CD4-positive, alpha-beta T cell treated with Interleukin-6 for 4 hours (primary cell): ENCODE results near the gene B3GAT3.
A peak's percentile ranks its signal among the peaks of the same experiment; 100 is the strongest.
"Not testable (repeated sequence)": the region's sequence is repeated elsewhere in the genome, so short reads cannot be mapped to it uniquely, and the experiment has no call there.

Experiments used
- DNase-seq: peaks from one replicate; pipeline ENCODE4 v3.0.0-alpha.2; 2020; ENCODE audit warnings: mixed read lengths

The B3GAT3 gene

GRCh38 chr11:62645946-62646824 is 24.4 kb upstream of the B3GAT3 start, which contains the start of gene GANAB:
Gene GANAB (minus strand): TSS chr11:62646613. CDS start chr11:62646599, 14 bp downstream.
- peak; percentile 100 for DNase-seq

GRCh38 chr11:62645671-62645945 is 23.8 kb upstream of the B3GAT3 start:
- no peak for DNase-seq

GRCh38 chr11:62644220-62644619 is 22.4 kb upstream of the B3GAT3 start:
- no peak for DNase-seq

DNA sequence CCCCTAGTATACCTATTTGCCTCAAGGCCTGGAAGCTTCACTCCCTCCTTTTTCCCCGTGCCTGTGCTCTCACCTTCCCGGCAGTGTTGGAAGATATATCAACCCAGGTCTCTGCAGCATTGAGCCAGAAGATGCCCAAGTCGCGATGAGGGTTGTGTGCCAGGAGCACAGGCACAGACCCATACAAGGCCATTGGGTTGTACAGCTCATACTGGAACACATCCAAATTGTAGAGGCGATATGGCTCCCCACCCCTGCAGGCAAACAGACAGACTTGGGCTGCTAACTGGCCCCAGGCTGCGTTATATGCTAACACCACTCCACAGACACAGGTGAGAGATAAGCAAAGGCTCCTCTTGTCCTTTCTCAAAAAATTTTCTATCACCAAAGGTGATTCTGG is 10.7 kb upstream of the B3GAT3 start:
- DNase-seq = no peak

- no peak for DNase-seq
Observed at GRCh38 chr11:62627713-62628112, 5.9 kb upstream of the B3GAT3 start.

DNA sequence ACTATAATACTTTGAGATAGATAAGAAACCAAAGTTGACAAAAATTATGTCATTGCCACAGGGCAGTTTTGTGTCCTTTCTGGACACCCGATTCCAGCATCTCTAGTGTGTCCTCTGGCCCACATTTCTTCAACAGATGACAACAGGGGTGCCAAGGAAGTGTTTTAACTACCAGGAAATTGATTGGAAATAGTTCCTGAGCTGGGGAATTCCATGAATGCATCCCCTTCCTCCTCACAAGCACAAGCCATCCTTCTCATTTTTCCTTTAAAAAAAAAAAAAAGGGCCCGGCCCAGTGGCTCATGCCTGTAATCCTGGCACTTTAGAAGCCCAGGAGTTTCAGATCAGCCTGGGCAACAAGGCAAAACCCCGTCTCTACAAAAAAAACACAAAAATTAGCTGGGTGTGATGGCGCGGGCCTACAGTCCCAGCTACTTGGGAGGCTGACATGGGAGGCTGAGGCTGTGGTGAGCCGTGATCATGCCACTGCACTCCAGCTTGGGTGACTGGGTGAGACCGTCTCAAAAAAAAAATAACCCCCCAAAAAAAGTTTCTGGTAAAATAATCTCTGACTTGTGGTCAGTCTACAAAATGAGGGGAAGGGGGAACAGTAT is 797 bp upstream of the B3GAT3 start:
- DNase-seq = no peak

- DNase-seq = no peak
Observed at GRCh38 chr11:62621027-62621566, 689 bp downstream of the B3GAT3 start.

DNA sequence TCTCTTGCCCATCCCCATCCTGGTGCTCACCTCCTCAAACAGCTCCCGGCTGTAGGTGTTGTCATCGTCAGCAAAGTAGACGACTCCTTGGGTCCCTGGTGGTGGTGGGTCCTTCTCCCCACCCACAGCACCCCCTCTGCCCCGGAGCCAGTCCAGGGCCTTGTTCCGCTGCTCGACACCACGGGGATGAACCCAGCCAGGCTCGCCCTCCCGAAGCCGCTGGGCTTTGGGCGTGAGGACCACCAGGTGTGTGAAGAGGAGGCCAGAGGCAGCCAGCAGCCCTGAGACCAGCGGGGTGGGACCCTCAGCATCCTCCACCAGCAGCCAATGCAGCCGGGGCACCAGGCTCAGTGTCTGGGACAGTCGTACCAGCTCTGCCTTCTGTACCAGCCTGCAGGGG is 4.8 kb downstream of the B3GAT3 start:
- not testable (repeated sequence) for DNase-seq

GRCh38 chr11:62615521-62615920 is 6.3 kb downstream of the B3GAT3 start:
- no peak for DNase-seq

GRCh38 chr11:62614275-62614674 is 7.5 kb downstream of the B3GAT3 start:
- DNase-seq = peak; percentile 47

GRCh38 chr11:62613291-62613778 is 8.5 kb downstream of the B3GAT3 start:
- DNase-seq = no peak

DNA sequence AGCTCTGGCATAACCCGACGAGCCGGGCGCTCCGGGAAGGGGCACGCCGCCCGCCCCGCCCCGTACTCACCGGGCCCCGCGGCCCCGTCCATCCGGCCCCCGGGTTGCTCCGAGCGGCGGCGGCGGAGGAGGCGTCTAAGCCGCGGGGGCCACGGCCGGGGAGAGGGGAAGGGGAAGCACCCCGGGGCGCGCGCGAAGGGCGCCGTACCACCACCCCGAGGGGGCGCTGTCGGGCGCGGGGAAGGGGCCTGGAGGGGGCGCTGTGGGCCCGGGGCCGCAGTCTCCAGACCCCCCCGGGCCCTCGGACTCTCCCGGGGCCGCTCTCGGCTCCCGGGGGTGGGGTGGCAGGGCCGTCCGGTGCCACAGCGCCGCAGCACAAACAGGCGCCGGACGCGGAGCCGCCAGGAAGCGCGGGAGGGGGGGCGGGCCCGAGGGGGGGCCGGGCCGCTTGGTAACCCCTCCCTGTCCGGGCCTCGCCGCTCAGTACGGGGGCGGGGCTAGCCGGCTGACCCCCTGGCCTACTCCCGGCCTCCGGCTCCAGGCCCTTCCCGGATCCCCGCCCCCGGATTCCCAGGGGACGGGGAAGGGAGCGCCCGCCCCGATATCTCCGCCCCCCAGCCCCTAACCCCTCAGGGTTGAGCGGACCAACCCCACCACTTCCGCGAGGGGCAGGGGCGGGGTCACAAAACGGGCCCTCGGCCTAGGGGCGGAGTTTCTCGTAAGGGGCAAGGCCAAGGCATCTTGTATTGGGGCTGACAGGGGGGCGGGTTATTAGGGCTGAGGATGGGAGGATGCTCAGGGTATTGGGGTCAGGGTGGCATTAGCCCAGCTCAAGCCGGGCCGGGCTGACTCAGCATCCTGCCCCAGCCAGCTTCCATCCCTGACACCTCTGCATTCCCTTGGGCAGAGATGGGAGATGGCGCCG is 9.2 kb downstream of the B3GAT3 start, which contains the start of the genes EML3 and ROM1:
TSS of gene EML3 (minus strand) at position 410 of the 925 bp plus-strand sequence. CDS start at position 92, 318 bp downstream.
TSS of gene ROM1 (plus strand) at position 892 of the 925 bp plus-strand sequence. CDS start at position 917, 25 bp downstream.
- peak; percentile 95 for DNase-seq

DNA sequence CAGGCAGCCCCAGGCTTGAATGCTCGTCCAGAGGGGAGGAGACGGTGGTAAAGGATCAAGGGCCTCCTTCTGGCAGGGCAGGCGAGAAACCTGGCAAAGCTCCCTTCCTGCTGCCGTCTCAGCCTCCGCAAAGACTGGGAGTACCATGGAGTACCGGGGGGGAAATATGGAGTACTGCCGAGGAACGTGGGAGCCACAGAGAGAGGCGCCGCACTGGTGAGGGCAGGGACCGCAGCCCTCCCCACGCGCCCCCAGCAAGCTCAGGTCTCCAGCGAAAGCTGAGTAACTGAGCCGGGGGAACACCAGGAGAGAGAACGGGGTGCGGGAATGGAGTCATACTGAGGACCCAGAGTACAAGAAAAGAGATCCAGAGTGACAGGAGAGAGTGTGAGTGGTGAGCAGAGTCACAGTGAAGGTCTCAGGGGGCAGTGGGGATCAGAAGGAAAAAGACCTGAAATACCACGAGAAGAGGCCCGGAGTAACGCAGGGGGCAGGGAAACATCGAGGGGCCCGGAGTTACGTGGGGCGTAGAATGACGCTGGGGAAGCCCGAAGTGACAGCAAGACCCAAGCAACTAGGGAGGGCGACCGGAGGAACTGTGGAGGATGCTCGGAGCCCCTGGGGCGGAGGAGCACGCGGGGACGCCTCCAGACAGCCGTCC is 10.0 kb downstream of the B3GAT3 start:
- DNase-seq = peak; percentile 46

DNA sequence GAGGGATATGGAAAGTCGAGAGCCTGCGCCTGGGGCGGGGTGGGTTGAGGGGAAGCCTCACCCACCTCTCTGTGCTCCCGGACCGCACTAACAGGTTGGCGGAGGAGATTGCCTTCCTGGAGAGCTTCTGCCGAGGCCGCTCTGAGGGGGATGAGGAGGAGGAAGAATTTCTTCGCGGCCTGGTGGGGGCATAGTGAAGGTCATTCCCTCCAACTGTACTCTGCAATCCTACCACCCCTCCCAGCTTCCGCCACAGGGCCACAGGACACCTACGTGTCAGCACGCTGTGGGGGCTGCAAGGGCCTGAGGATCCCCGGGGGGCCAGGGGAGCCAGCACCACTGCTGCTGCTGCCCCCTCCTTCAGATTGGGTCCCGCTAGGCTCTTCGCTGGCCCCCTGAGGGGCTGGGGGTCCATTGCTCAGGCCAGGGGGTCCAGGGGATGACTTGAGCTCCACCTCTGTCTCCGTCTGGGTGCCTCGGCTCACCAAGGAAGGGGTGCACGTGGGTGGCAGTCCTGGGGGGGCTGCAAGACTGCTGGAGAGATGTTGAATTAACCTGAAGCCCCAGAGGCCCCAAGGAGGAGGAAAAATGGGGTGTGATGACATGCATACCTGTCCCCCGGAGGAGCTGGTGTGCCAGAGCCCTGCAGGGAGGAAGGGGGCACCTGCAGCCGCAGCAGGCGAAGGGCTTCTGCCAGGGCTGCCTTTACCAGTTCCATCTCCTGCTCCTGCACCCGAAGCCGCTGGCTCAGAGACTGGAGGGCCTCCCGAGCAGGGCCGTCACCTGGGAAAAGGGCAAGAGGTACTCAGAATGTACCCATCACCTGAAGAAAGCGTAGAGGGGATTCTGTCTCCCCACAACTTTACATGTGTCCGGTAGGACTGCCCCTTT is 10.7 kb downstream of the B3GAT3 start:
- DNase-seq = no peak

GRCh38 chr11:62610403-62610802 is 11.4 kb downstream of the B3GAT3 start:
- DNase-seq = no peak

DNA sequence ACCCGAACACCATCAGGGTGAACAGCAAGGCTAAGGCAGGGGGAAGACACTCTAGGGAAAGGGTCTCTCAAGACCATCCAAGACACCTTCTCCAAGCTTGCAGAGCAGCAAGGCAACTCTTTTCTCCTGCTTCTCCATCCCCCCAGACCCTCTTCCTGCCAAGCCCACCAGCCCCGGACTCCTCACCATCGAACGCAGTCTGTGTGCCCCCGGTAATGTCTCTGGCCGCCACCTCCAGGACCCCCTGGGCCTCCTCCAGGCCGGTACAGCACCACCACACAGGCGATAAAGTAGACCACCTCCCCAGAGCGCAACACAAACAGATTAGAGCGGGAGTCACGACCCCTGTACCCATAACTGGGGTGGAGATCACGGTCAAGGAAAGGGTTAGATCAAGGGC is 13.0 kb downstream of the B3GAT3 start:
- DNase-seq = no peak

GRCh38 chr11:62607714-62608113 is 14.1 kb downstream of the B3GAT3 start:
- no peak for DNase-seq

- DNase-seq = no peak
Observed at GRCh38 chr11:62605902-62606301, 15.9 kb downstream of the B3GAT3 start.

- no peak for DNase-seq
Observed at GRCh38 chr11:62605467-62605866, 16.3 kb downstream of the B3GAT3 start.

- DNase-seq = no peak
Observed at GRCh38 chr11:62604460-62605120, 17.2 kb downstream of the B3GAT3 start.
